Left hindlimb (tissue), 1 donor: Measurements from ENCODE around the gene RNF166.

Experiments used
- DNase-seq: peaks from one replicate; pipeline ENCODE4 v3.0.0-alpha.2; 2018

Gene RNF166

DNA sequence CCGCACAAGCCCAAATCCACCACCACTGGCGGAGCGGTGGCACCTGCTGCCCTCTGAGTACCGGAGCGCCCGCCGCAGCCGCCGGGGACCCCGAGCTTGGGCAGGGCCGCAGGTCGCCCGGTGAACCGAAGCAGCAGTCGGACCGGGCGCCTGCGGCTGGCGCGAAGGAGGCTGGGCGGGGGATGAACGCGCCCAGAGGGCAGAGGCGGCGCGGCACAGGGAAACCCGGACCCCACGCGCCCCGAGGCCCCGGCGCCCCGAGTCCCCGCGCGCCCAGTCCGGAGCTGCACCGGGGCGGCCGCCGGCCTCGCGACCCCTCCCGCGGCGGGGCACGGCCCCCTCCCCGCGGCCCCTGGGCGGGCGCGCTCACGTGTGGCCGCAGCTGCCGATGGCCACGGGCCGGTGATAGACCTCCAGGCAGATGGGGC is 393 bp downstream of the RNF166 start:
- no peak for DNase-seq

GRCh38 chr16:88705076-88705684 is 1.0 kb downstream of the RNF166 start:
- no peak for DNase-seq

GRCh38 chr16:88703486-88704309 is 2.5 kb downstream of the RNF166 start:
- no peak for DNase-seq

GRCh38 chr16:88702371-88703210 is 3.6 kb downstream of the RNF166 start:
- no peak for DNase-seq

DNA sequence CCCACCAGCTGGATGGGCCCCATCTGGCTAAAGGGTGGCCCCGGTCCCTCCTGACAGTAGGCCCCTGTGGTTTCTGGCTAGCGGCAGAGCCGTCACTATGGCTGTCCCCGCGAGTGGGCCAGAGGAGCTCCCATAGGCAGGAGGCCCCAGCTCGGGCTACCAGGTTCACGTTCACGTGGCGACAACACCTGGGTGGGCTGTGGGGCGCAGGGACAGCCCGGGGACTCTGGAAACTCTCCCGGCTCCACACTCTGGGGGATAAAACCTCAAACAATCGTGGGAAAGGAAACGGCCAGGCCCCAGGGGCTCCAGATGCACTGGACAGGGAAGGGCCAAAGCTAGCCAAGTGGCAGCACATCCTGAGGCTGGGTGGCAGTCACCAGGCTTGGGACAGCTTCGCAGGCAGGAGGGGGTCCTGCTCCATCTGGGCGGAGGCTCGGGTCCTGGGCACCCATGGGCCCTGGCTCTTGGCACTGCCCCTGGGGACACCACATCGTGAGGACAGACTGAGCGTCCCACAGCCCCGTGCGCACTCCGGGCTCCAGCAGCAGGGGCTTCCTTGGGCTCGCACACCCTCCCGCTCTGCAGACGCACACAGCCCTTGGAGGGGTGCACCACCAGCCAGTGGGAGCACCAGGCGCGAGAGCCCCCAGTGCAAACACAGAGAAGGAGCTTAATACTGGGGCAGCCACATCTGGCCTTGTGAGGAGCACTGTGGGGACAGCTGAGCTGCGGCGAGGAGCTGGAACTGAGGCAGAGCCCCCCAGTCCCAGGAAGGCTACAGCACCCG is 4.4 kb downstream of the RNF166 start:
- DNase-seq = no peak

DNA sequence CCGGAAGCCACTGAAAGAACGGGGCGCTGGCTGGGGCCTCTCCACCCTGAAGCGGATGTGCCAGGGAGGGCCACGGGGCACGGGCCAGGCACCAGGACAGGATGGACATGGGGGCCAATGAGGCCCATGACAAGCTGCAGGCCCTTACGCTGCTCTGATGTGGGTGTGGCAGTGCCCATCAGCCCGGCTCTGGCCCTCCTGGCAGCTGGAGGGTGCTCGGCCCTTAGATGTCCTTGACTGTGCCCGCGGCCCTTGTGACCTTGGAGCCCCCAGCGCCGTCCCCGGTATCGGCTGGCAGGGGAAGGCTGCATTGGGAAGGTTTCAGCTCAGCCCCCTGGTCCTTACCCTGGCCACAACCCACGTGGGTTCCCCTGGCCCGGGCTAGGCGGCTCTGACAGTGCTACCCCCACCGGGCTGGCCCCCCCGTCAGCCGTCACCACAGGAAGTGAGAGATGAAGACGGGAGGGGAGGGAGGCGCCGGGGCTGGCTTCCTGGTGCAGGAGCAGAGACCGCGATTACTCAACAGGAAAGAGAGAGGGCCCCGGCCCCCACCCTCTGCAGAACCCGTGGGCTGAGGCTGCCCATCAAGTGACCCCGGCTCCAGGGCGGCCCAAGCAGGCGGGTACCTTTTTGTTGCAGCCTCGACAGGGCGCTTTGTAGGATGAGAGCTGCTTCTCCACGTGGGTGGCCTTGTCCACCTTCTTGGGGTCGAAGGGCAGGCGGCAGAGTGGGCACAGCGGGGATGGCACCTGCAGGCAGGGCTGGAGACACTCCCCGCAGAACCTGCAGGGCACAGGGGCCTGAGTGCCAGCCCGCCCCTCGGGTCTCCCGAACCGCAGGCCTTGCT is 5.3 kb downstream of the RNF166 start:
- DNase-seq = peak; percentile 78

DNA sequence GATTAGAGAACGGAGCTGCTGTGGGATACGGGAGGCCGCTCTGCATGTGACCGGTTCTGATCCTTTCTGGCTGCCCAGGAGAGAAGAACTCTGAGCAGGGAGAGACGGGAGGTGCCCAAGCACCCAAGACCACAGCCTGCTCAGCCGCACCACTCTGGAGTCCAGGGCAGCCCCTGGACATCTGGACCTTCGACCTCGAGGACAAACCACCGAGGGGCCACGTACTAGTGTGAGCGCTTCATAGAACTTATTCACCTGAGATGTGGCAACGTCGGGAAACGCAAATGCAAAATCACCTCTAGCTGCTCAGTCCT is 5.9 kb downstream of the RNF166 start:
- DNase-seq = no peak

GRCh38 chr16:88699180-88699579 is 7.0 kb downstream of the RNF166 start:
- DNase-seq = no peak

DNA sequence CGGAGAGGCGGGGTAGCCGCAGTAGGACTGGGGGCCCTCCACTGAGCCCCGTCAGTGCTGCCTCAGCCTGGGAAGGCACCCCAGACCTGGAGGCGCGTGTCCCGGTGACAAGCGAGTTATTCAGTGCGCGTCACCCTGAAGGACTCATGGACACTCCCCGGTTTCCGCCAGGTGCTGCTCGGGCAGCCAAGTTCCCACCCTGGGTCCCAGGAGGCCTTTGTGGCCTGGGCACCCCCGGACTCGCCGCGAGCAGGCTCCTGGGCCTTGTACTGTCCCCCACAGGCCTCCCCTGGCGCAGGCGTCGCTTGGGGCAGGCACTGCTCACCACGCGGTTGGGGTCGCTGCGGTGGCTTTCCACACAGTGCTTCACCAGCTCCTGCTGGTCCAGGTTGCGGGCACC is 7.6 kb downstream of the RNF166 start:
- no peak for DNase-seq

GRCh38 chr16:88697831-88698615 is 8.2 kb downstream of the RNF166 start:
- no peak for DNase-seq

DNA sequence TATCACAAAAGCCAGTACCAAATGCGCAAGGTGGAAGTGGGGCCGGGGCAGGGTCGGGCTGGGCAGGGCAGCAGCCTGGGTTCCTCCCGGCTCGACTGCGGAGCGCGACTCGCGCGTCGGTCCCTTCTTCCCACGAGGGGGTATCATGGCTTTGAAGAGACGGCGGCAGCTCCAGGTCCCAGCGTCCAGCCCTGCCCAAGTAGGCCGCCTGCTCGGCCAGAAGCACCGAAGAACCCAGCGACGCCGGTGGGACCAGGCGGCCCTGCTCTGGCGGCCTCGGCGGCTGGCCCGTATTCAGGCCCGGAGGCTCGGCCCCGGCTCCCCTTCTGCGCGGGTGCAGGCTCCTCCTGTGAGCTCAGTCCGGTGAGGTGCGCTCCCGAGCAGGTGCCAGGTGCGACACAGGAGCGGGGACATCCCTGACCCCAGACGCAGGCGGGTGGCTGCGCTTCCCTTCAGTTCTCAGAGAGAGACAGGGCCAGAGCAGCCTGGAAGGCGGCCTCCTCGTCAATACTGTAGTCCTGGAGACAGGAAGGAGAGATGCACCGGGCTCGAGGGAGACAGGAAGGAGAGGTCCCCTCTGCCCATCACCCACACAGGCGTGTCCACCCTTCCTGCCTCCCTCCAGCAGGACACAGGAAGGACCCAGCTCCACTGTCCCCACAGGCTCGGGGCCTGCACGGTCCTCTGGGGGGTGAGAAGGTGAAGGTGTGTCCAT is 8.9 kb downstream of the RNF166 start:
- DNase-seq = no peak

GRCh38 chr16:88696441-88696840 is 9.8 kb downstream of the RNF166 start:
- DNase-seq = no peak

DNA sequence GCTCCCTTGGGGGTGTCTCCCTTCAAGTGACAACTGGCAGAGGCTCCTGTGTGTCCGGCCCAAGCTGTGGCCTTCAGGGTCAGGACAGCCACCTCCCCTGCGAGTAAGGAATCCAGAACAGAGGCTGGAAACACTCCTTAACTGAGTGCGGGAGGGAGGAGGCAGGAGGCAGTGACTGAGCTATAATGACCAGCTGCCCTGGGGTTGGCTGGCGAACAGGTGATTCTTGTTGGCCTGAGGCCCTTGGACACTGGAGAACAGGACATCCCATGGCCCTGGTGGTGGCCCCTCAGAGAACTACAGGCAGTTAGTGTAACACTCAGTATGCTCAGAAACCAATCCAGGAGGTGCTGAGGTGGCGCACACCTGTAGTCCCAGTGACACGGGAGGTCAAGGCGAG is 10.5 kb downstream of the RNF166 start:
- DNase-seq = no peak

DNA sequence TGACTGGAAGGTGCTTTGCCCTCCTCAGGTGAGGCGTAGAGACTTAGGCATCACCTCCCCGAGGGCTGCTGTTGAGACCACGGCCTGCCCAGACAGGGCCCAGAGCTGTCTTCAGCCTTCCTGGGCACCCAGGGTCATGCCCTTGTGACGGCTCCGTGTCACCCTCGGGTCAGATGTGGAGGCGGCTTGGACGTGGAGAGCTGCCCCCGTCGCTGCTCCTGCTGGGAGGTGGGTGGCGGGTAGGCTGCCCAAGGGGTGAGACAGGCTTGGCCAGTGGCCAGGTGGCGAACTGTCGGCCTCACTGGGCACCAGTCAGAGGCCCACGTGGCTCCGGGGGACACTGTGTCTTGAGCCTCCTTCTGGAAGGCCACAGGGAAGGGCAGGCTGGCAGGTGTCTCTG is 11.0 kb downstream of the RNF166 start:
- DNase-seq = no peak

GRCh38 chr16:88694221-88695087 is 11.8 kb downstream of the RNF166 start:
- DNase-seq = no peak

- DNase-seq = no peak
These were observed 12.6 kb downstream of the RNF166 start for GRCh38 chr16:88693420-88694177.

GRCh38 chr16:88692861-88693260 is 13.3 kb downstream of the RNF166 start:
- DNase-seq = no peak

GRCh38 chr16:88691924-88692560 is 14.2 kb downstream of the RNF166 start:
- DNase-seq = no peak
